H1 (cell line): ENCODE measurements around the gene NBPF9. TPM values are rescaled to one million over a fixed set of nuclear protein-coding genes. Genes with fewer than 3 reads are reported as not detected.
"Not testable (repeated sequence)": the region's sequence is repeated elsewhere in the genome, so short reads cannot be mapped to it uniquely, and the experiment has no call there.

Experiments used
- CTCF ChIA-PET: fragments of 300-600 bp; sonication (Branson Sonifier 250); formaldehyde crosslinking; loops from one replicate; lab custom pipeline; 2021; ENCODE audit not compliant: partially characterized antibody; lab: Charles Lee
- POLR2A ChIA-PET: fragments of 300-600 bp; sonication (Branson Sonifier 250); formaldehyde crosslinking; loops from one replicate; lab custom pipeline; 2021; ENCODE audit warnings: inconsistent platforms; ENCODE audit not compliant: partially characterized antibody; lab: Charles Lee
- DNase-seq, 2 experiments: peaks; one replicate each; pipeline versions ENCODE4 v3.0.0 to v3.0.0-alpha.2; 2010 to 2022; ENCODE audit warnings: low spot score in 2 of 2, low read depth in 1 of 2, mixed read lengths in 1 of 2
- FAIRE-seq: peaks from 2 replicates; lab custom pipeline; 2011; peaks lifted over from hg19 to GRCh38; lab: Jason Lieb, UNC
- H2AFZ ChIP-seq: 2 replicates; pipeline ENCODE4 v1.8.1; 2012; ENCODE audit warnings: low read length, inconsistent platforms
- H2AK5ac ChIP-seq: 2 replicates; pipeline ENCODE4 v1.6.1; 2013; ENCODE audit warnings: low read depth, low read length
- H2BK120ac ChIP-seq: replicated peaks from 2 replicates; pipeline ENCODE3; 2013; ENCODE audit warnings: low read depth, low read length, inconsistent platforms
- H2BK12ac ChIP-seq: 2 replicates; pipeline ENCODE4 v1.6.1; 2013; ENCODE audit warnings: low read depth, low read length
- H2BK15ac ChIP-seq: 2 replicates; pipeline ENCODE4 v1.6.1; 2013; ENCODE audit warnings: low read length
- H2BK20ac ChIP-seq: 2 replicates; pipeline ENCODE4 v1.6.1; 2013; ENCODE audit warnings: low read length
- H2BK5ac ChIP-seq: 2 replicates; pipeline ENCODE4 v1.6.1; 2013; ENCODE audit warnings: low read depth, low read length
- H3K14ac ChIP-seq: 2 replicates; pipeline ENCODE4 v1.6.1; 2013; ENCODE audit warnings: inconsistent platforms; ENCODE audit not compliant: insufficient read length
- H3K18ac ChIP-seq: 2 replicates; pipeline ENCODE4 v1.6.1; 2013; ENCODE audit warnings: low read length; ENCODE audit errors: extremely low read depth
- H3K23ac ChIP-seq: 2 replicates; pipeline ENCODE4 v1.6.1; 2013; ENCODE audit warnings: inconsistent platforms; ENCODE audit not compliant: insufficient read length
- H3K23me2 ChIP-seq: 2 replicates; pipeline ENCODE4 v1.6.1; 2013; ENCODE audit warnings: low read depth, low read length
- H3K27ac ChIP-seq: 2 replicates; pipeline ENCODE4 v1.6.1; 2011; ENCODE audit warnings: low read depth, low read length, inconsistent platforms
- H3K27me3 ChIP-seq, 4 experiments: replicated peaks in 1 of 4; 1 replicate in 1 of 4; 2 replicates in 3 of 4; pipeline versions ENCODE4 v1.6.1 to v1.8.1; 2011 to 2013; ENCODE audit warnings: low read length in 3 of 4, mild to moderate bottlenecking in 3 of 4, inconsistent platforms in 2 of 4, mixed read lengths in 2 of 4, moderate library complexity in 1 of 4; ENCODE audit not compliant: control insufficient read depth in 3 of 4, insufficient read depth in 3 of 4; ENCODE audit errors: extremely low read depth in 1 of 4
- H3K36me3 ChIP-seq, 4 experiments: 2 replicates each; pipeline versions ENCODE4 v1.6.1 to v1.8.1; 2011 to 2013; ENCODE audit warnings: mild to moderate bottlenecking in 4 of 4, low read length in 3 of 4, moderate library complexity in 2 of 4, control low read depth in 1 of 4, inconsistent platforms in 1 of 4; ENCODE audit not compliant: insufficient read depth in 4 of 4, control insufficient read depth in 2 of 4
- H3K4ac ChIP-seq: replicated peaks from 2 replicates; pipeline ENCODE3; 2013; ENCODE audit warnings: low read length, low read depth, mixed read lengths, inconsistent platforms; ENCODE audit not compliant: insufficient read length
- H3K4me1 ChIP-seq, 4 experiments: replicated peaks in 1 of 4; 1 replicate in 1 of 4; 2 replicates in 3 of 4; pipeline versions ENCODE4 v1.6.1 to v1.8.1; 2011 to 2013; ENCODE audit warnings: low read length in 3 of 4, inconsistent platforms in 2 of 4, mixed read lengths in 1 of 4; ENCODE audit not compliant: insufficient read depth in 4 of 4, control insufficient read depth in 3 of 4
- H3K4me2 ChIP-seq, 2 experiments: 2 replicates each; pipeline versions ENCODE4 v1.6.1 to v1.8.1; 2011 to 2013; ENCODE audit warnings: low read depth in 2 of 2, low read length in 2 of 2, control low read depth in 1 of 2, inconsistent platforms in 1 of 2, mild to moderate bottlenecking in 1 of 2; ENCODE audit not compliant: insufficient read depth in 1 of 2
- H3K4me3 ChIP-seq, 4 experiments: fragments of 200-600, 300-600 bp in 1 of 4; sonication (generic), shearing (Covaris generic), sonication (Bioruptor Twin) in 1 of 4; 2 replicates each; pipeline versions ENCODE4 v1.5.1 to v1.8.1; 2011 to 2016; ENCODE audit warnings: low read length in 4 of 4, low read depth in 3 of 4, control low read depth in 2 of 4, inconsistent platforms in 2 of 4, mild to moderate bottlenecking in 2 of 4, mixed read lengths in 1 of 4, moderate library complexity in 1 of 4; ENCODE audit not compliant: insufficient read depth in 2 of 4; ENCODE audit errors: extremely low read depth in 1 of 4
- H3K56ac ChIP-seq: replicated peaks from 2 replicates; pipeline ENCODE3; 2013; ENCODE audit warnings: low read depth, mild to moderate bottlenecking, mixed read lengths, low read length, inconsistent platforms; ENCODE audit not compliant: insufficient read length
- H3K79me1 ChIP-seq: 2 replicates; pipeline ENCODE4 v1.6.1; 2013; ENCODE audit warnings: low read depth, low read length, control low read depth
- H3K79me2 ChIP-seq, 2 experiments: 2 replicates each; pipeline versions ENCODE4 v1.6.1 to v1.8.1; 2012 to 2013; ENCODE audit warnings: low read length in 2 of 2, mild to moderate bottlenecking in 2 of 2, inconsistent platforms in 1 of 2; ENCODE audit not compliant: insufficient read depth in 2 of 2, control insufficient read depth in 1 of 2
- H3K9ac ChIP-seq, 4 experiments: replicated peaks in 1 of 4; 1 replicate in 1 of 4; 2 replicates in 3 of 4; pipeline versions ENCODE4 v1.6.1 to v1.8.1; 2011 to 2013; ENCODE audit warnings: low read depth in 3 of 4, low read length in 3 of 4, control low read depth in 2 of 4, mild to moderate bottlenecking in 2 of 4, moderate library complexity in 2 of 4, inconsistent platforms in 1 of 4; ENCODE audit errors: extremely low read depth in 1 of 4
- H3K9me3 ChIP-seq, 2 experiments: 2 replicates each; pipeline versions ENCODE4 v1.6.1 to v1.8.1; 2012 to 2013; ENCODE audit warnings: mild to moderate bottlenecking in 2 of 2, moderate library complexity in 2 of 2, control low read depth in 1 of 2, inconsistent platforms in 1 of 2, low read depth in 1 of 2, low read length in 1 of 2, mixed read lengths in 1 of 2; ENCODE audit not compliant: insufficient read depth in 2 of 2
- H4K20me1 ChIP-seq, 2 experiments: replicated peaks in 1 of 2; 2 replicates each; pipeline versions ENCODE3 to v1.8.1; 2011 to 2013; ENCODE audit warnings: inconsistent platforms in 2 of 2, low read length in 2 of 2, mild to moderate bottlenecking in 1 of 2; ENCODE audit not compliant: insufficient read depth in 2 of 2, control insufficient read depth in 1 of 2
- H4K5ac ChIP-seq: 2 replicates; pipeline ENCODE4 v1.6.1; 2013; ENCODE audit warnings: low read length, low read depth, mixed read lengths, inconsistent platforms; ENCODE audit not compliant: insufficient read length
- H4K8ac ChIP-seq: 2 replicates; pipeline ENCODE4 v1.8.0; 2013; ENCODE audit warnings: mild to moderate bottlenecking, moderate library complexity, low read length, inconsistent platforms; ENCODE audit not compliant: insufficient read depth; ENCODE audit errors: extremely low read depth
- H4K91ac ChIP-seq: replicated peaks from 2 replicates; pipeline ENCODE3; 2013; ENCODE audit warnings: low read length, mixed read lengths, inconsistent platforms; ENCODE audit not compliant: insufficient read length
- WGBS, 2 experiments: shearing (Covaris generic) in 1 of 2; methylation state at CpG; one replicate each; pipeline versions ENCODE4 v1.1.6 to v1.1.7; 2013 to 2015; ENCODE audit warnings: low lambda C conversion rate in 2 of 2, mixed read lengths in 2 of 2, inconsistent platforms in 1 of 2, low coverage in 1 of 2, missing lambda C conversion rate in 1 of 2; ENCODE audit not compliant: insufficient replicate concordance in 2 of 2, insufficient coverage in 1 of 2, insufficient read length in 1 of 2; ENCODE audit errors: extremely low coverage in 1 of 2, missing lambda C conversion rate in 1 of 2; 5-methylcytosine and 5-hydroxymethylcytosine counted together
- polyA plus RNA-seq, 7 experiments: library from polyadenylated mRNA; depleted of rRNA in 3 of 7; stranded (reverse) in 5 of 7; unstranded in 2 of 7; fragments of >200 nt in 5 of 7; fragments of 200-250 nt in 2 of 7; gene quantifications; 1 replicate in 5 of 7; 2 replicates in 1 of 7; 4 replicates in 1 of 7; pipeline versions ENCODE4 v1.2.1 to v1.2.3, GENCODE V29; 2011 to 2013; ENCODE audit warnings: missing spikeins in 2 of 7, mixed read lengths in 2 of 7
- total RNA-seq: library from RNA; stranded (reverse); fragmentation: NEBNext Ultra II Directional; extraction: Animal tissue kit (Norgen Biotek cat#: 25700); gene quantifications from 2 replicates; pipeline ENCODE4 v1.2.1, GENCODE V29; 2021

Gene NBPF9
- total and polyA plus RNA-seq, 2 of the 8 experiments (the other 6 are each of a cell fraction or from before 2014, with no cell fraction given) = 3.1 to 3.7 TPM

- H2BK15ac ChIP-seq, H2AK5ac ChIP-seq, H4K8ac ChIP-seq, H3K79me2 ChIP-seq, CTCF ChIA-PET, FAIRE-seq, H3K36me3 ChIP-seq, H3K27me3 ChIP-seq, H2BK120ac ChIP-seq, H3K14ac ChIP-seq, POLR2A ChIA-PET, H2BK20ac ChIP-seq, H2BK5ac ChIP-seq, H3K23ac ChIP-seq, H3K56ac ChIP-seq, DNase-seq, H2AFZ ChIP-seq, H3K27ac ChIP-seq, H3K4me2 ChIP-seq, H4K20me1 ChIP-seq, H3K4ac ChIP-seq, H3K23me2 ChIP-seq, H2BK12ac ChIP-seq, H3K9ac ChIP-seq, H3K4me1 ChIP-seq, H3K79me1 ChIP-seq, H3K4me3 ChIP-seq, H4K5ac ChIP-seq, H3K18ac ChIP-seq, H3K9me3 ChIP-seq, H4K91ac ChIP-seq: not testable (repeated sequence)
- WGBS, 2 experiments = 74% methylated on average over 1 of the region's 3 CpGs; no CpG with 5 or more reads in 1 of the 2 experiments
Measured at GRCh38 chr1:149112828-149113227, 9.5 kb upstream of the NBPF9 start.

- CTCF ChIA-PET, H3K9ac ChIP-seq: not testable (repeated sequence)
Measured at GRCh38 chr1:149110343-149110742, 7.0 kb upstream of the NBPF9 start.

More at GRCh38 chr1:149110343-149110742, 7.0 kb upstream of the NBPF9 start:
- H2AK5ac ChIP-seq, H4K5ac ChIP-seq, H3K23ac ChIP-seq, DNase-seq, H3K27me3 ChIP-seq, H3K23me2 ChIP-seq, H4K91ac ChIP-seq, H3K36me3 ChIP-seq, POLR2A ChIA-PET, FAIRE-seq, H3K9me3 ChIP-seq, H3K27ac ChIP-seq, H3K18ac ChIP-seq, H3K56ac ChIP-seq, H3K14ac ChIP-seq, H3K4me2 ChIP-seq, H4K8ac ChIP-seq, H2AFZ ChIP-seq, H2BK120ac ChIP-seq, H3K4me1 ChIP-seq, H2BK15ac ChIP-seq, H3K4ac ChIP-seq, H3K79me1 ChIP-seq, H4K20me1 ChIP-seq, H2BK12ac ChIP-seq, H3K4me3 ChIP-seq, H3K79me2 ChIP-seq, H2BK20ac ChIP-seq, H2BK5ac ChIP-seq: not testable (repeated sequence)
- WGBS, 2 experiments = no CpG with 5 or more reads among the region's 2 CpGs
